Posterior cingulate gyrus (tissue), 11 donors: ENCODE results near the gene APLP1.
"Not testable (repeated sequence)": the region's sequence is repeated elsewhere in the genome, so short reads cannot be mapped to it uniquely, and the experiment has no call there.

ENCODE experiments used
- DNase-seq, 10 donors: peaks; one replicate each; pipeline versions ENCODE4 v3.0.0 to v3.0.0-alpha.2; 2020 to 2021; ENCODE audit warnings: mixed read lengths in 3 of 10
- intact Hi-C: fragments of 100-400 bp; cut with DNase I; formaldehyde crosslinking; loops from one replicate; pipeline ENCODE4 v1.15.1; 2023

Gene APLP1

DNA sequence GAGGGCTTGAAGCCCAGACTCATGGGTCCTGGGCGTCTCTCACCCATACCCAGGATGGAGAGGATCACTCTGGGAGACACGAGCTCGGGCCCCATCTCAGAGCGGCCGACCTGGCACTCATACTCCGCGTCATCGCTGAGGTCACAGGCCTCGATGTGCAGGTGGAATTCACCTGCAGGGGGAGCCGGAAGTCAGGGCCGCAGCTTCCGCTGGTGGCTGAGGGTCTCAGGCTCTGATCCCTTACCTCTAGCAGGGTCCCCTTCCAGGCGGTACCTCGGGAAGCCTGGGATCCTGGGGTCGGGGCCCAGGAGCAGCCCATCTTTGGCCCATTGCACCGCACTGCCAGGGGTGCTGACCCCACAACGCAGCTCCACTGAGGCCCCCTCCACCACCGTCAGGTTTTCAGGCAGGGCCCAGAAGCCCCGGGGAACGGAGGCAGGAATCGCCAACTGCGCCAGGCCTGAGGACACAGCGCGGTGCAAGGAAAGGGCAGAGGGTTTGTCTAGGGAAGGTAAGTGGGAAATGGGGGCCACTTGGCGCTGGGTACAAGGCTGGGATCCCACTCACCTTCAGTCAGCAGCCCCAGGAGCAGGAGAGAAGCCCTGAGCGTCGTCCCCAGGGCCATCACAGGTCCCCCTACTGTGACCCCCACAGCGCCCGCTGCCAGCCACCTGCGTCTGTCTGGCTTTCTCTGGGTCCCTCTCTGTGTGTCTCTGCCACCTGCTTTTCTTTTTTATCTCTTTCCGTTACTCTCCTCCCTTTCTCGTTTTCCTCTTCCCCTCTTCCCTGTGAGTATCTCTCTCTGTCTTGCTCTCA, 17.0 kb upstream of the APLP1 start:
- intact Hi-C loops, result no loop called here
- peak in 1 of 10 donors; percentile 60 for DNase-seq

DNA sequence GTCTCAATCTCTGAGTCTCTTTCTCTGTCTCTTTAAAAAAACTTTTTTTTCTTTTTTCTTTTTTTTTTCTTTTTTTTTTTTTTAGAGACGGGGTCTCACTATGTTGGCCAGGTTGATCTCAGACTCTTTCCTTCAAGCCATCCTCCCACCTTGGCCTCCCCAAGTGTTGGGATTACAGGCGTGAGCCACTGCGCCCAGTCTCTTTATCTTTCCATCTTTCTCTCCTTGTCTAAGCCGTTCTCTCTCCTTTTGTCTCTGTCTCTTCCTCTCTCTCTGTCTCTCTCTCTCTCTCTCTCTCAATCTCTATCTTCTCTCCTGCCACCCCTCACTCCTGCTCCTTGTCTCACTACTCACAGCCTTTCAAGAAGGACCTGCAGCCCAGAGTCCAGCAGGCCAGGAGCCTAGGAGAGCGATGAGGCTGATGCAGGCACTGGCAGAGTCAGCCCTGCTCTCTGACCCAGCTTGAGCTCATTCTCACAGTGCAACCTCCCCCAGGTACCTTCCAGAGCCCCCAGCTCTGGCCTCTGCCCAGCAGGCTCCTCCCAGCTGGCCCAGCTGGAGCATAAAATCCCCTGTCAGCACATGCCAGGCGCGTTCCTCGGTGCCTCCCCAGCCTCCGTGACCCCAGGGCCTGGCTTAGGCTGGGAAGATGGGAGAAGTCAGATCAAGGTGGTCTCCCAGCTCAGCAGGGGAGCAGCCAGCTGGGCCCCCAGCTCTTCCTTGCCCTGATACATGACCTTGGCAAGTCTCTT, 16.2 kb upstream of the APLP1 start, which contains the start of gene NPHS1:
NPHS1 (minus strand) TSS at position 476 of the 752 bp plus-strand sequence. CDS start 667 bp downstream, outside the sequence.
- intact Hi-C loops, result no loop called here
- DNase-seq, result no peak

DNA sequence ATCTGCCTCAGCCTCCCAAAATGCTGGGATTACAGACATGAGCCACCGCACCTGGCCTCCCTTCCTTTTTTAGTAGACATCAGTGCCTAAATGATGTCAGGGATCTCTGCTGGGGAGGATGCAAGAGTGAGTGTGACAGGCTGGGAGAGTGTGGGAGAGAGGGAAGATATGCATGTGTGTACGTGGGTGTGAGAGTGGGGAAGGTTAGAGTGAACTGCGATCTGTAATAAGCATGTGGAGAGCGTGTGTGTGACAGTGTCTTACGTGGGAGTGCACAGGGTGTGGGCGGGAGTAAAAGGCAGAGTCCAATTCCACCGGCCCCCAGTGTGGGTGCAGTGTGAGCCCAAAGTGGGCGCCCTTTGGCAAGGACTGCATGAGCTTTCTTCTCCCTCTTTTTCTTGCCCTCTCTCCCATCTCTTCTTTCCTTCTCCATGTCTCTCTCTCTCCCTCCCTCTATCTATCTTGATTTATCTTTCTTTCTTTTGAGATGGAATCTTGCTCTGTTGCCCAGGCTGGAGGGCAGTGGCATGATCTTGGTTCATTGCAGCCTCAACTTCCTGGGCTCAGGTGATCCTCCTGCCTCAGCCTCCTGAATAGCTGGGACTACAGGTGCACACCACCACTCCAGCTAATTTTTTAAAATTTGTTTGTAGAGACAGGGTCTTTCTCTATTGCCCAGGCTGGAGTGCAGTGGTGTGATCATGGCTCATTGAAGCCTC, 15.2 kb upstream of the APLP1 start:
- intact Hi-C loops, result no loop called here
- no peak for DNase-seq

DNA sequence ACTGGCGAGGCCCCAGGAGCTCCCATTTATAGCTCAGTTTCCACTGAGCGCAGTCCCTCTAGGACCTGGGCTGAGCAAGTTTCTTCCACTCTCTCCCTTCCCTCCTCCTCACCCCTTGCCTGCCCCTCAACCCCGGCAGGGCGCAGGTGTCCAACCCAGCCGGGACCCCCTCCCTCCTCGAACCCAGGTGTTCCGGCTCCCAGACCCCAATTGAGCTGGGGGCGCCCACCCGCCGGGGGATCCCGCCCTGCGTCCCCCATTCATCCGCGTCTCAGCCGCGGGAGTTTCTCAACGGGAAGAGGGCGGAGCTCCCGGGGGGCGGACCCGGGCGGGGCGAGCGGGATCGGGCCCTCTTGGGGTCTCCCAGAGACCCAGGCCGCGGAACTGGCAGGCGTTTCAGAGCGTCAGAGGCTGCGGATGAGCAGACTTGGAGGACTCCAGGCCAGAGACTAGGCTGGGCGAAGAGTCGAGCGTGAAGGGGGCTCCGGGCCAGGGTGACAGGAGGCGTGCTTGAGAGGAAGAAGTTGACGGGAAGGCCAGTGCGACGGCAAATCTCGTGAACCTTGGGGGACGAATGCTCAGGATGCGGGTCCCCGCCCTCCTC, 11.7 kb upstream of the APLP1 start, which contains the start of gene KIRREL2:
KIRREL2 (plus strand) TSS at position 366 of the 604 bp plus-strand sequence; CDS start at position 575, 209 bp downstream.
- peak in 1 of 10 donors; percentile 75 for DNase-seq
- intact Hi-C loops, result no loop called here

DNA sequence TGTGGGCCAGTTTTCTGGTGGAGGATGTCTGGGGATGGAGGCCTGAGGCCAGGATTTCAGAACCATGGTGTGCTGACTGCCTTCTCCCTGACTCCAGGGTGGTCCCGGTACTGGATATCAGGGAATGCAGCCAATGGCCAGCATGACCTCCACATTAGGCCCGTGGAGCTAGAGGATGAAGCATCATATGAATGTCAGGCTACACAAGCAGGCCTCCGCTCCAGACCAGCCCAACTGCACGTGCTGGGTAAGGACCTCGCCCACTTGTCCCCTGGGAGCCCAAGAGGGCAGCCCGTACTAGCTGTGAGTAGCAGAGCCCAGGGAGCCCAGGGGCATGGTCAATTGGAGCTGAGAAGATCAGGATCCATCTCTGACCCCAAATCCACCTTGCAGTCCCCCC, 10.1 kb upstream of the APLP1 start:
- peak in 1 of 10 donors; percentile 41 for DNase-seq
- intact Hi-C loops, result no loop called here

DNA sequence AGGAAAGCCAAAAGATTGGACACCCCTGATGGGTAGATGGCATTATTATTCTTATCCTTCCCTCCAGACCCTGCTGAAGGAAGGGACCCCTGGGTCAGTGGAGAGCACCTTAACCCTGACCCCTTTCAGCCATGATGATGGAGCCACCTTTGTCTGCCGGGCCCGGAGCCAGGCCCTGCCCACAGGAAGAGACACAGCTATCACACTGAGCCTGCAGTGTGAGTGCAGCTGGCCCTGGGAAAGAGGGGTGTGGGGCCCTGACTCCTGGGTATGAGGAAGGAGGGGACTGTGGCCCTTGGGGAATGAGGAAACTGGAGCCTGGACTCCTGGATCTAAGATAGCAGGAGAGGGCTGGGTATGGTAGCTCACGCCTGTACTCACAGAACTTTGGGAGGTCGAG, 9.0 kb upstream of the APLP1 start:
- intact Hi-C loops, result no loop called here

DNA sequence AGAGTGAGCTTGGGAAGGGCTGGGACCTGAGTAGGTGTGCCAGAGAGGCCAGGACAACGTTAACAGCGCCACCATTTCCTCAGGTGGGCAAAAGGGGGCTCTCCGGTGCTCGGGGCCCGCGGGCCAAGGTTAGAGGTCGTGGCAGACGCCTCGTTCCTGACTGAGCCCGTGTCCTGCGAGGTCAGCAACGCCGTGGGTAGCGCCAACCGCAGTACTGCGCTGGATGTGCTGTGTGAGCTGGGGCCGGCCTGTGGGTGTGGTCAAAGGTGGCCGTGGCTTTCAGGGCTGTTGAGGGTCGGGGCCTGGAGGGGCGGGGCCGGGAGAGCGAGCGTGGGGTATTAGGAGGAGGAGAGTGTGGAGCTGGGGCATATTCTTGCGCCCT, 7.9 kb upstream of the APLP1 start:
- DNase-seq, result peak in 1 of 10 donors; percentile 51
- intact Hi-C loops, result no loop called here

More for the DNA sequence above, 9.0 kb upstream of the APLP1 start:
- DNase-seq, result peak in 1 of 10 donors; percentile 39

DNA sequence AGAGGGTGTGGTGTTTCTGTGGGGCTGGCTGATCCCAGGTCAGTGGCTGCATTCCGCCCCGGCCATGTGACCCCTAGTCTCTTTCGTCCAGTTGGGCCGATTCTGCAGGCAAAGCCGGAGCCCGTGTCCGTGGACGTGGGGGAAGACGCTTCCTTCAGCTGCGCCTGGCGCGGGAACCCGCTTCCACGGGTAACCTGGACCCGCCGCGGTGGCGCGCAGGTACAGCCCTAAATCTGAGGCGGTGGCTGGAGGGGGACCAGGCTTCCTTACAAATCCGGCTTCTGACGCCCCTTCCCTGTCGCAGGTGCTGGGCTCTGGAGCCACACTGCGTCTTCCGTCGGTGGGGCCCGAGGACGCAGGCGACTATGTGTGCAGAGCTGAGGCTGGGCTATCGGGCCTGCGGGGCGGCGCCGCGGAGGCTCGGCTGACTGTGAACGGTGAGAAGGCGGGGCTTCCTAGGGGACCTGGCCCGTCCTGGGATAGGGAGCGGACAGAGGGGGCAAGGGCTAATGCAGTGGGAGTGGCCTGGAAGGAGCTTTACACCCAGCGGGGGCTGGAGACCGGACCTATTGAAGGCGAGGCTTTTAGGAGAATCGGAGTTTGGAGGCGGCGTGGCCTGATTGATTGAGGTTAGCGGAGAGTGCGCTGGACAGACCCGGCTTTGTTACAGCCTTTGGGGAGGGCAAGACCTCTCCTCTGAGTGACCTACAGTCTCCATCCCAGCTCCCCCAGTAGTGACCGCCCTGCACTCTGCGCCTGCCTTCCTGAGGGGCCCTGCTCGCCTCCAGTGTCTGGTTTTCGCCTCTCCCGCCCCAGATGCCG, 7.3 kb upstream of the APLP1 start:
- DNase-seq, result peak in 1 of 10 donors; percentile 52
- intact Hi-C loops, result no loop called here

DNA sequence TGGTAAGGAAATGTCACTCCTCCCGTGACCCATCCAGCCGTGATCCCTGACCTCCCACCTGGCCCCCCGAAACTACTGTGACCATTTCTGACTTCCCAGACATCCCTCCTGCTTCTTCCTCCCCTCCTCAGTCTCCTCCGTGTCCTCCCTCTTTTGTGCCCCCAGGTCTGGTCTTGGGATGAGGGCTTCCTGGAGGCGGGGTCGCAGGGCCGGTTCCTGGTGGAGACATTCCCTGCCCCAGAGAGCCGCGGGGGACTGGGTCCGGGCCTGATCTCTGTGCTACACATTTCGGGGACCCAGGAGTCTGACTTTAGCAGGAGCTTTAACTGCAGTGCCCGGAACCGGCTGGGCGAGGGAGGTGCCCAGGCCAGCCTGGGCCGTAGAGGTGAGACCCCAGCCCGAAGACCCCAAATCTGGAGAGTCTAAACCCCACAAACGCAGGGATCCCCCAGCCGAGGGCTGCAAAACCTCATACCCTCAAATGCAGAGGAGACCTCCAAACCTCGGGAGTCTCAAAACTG, 6.7 kb upstream of the APLP1 start:
- intact Hi-C loops, result no loop called here
- DNase-seq, result peak in 1 of 10 donors; percentile 66

DNA sequence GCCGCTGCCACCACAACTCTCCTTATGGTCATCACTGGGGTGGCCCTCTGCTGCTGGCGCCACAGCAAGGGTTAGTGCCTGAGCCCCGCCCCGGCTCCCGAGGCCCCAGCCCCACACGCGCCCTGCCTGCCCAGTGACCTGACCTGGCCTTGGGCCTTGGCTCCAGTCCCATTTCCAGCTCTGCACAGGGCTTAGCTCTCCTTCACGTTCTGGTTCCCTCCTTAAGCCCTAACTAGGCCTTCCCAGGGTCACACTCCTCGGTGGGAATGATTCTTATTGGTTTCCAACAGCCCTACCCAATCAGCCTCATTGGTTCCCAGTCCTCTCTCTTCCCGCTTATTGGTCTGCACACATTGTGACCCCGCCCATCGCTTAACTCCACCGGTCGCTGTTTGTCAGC, 5.8 kb upstream of the APLP1 start:
- DNase-seq, result no peak
- intact Hi-C loops, result no loop called here

DNA sequence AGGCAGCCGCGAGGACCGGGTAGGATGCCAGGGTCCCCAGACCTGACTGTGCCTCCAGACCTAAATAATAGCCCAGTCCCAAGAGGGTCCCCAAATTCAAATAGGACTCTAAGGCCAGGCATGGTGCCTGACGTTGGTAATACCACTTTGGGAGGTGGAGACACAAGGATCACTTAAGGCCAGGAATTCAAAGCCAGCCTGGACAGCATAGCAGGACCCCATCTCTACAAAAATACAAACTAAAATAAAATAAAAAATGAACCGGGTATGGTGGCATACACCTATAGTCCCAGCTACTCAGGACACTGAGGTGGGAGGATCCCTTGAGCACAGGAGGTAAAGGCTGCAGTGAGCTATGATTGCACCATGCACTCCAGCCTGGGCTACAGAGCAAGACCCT, 5.4 kb upstream of the APLP1 start:
- DNase-seq, result no peak
- intact Hi-C loops, result no loop called here

DNA sequence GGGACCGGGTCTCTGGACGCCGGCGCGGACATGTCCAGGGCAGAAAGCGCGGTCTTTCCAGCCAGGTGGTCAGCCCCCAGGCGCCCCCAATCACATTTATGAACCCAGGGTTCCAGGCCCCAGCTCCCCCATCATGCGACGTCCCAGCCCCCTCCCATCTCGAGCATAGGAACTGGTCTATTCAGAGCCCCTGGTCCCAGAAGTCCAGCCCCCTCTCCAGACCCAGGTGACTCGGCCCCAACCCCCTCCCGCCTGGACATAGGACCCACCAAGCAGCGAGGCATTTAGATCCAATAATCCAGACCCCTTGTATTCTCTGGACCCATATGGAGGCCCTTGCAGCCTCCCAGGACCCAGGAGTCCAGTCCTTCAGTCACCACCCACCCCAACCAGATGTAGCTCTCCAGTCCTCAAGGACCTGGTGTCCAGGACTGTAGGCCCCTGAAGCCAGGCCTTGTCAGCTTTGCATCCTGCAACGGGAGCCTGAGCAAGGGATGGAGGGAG, 501 bp downstream of the APLP1 start:
- intact Hi-C loops, result loop anchor here (2.0 kb wide), 1 partner anchor 92 kb away; no protein-coding TSS in a partner anchor
- DNase-seq, result no peak

DNA sequence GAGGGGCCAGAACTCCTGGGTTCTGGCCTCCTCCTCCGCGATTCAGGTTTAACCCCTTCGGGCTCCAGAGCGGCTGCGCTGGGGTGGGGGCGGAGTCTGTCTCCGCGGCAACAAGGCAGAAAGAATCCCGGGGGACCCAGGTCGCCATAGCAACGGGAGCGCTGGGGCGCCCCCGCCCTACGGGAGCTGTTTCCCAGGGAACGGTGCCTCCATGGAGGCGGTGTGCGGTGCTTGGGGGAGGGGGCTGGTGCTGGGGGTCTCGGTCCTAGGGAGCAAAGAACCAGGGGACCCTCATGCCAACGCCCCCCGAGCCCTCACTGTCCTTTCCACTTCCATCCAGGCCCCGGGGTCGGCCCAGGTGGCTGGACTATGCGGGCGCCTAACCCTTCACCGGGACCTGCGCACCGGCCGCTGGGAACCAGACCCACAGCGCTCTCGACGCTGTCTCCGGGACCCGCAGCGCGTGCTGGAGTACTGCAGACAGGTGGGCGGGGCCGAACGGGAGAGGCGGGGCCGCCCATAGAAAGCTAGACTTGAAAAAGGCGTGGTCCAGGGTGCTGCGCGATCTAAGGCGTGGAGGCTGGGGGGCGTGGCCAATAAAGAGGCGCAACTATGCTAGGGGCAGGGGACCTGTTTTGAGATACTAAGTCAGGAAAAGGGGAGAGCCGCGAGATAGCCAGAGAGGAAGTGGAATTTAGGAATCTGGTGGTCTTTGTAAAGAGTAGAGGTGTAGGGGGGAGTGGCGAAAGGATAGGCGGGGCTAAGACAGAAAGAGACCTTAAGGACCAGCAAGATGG, 1.2 kb downstream of the APLP1 start:
- intact Hi-C loops, result loop anchor here (2.0 kb wide), 1 partner anchor 93 kb away; no protein-coding TSS in a partner anchor
- DNase-seq, result peak; percentile 74 to 99 (median 88)

DNA sequence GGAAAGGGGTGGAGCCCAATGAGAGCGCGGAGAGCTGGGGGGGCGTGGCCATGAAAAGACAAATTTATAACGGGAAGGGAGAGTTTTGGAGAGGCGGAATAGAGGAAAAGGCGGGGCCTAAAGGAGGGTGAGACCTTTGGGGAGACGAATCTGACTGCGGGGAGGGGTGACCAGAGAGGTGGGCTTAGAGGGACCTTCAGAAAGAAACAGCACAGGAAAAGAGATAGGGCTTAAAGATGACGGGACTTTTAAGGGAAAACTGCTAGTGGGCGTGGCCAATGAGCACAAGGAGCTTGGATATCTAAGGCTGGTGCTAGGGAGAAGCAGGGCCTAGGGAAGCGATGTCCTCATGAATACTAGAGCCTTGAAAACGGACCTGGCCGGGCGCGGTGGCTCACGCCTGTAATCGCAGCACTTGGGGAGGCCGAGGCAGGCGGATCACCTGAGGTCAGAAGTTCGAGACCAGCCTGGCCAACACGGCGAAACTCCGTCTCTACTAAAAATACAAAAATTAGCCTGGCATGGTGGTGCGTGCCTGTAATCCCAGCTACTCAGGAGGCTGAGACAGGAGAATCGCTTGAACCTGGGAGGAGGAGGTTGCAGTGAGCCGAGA, 1.9 kb downstream of the APLP1 start:
- DNase-seq, result peak in 3 of 10 donors; percentile 28 to 58 (median 38)
- intact Hi-C loops, result not testable (repeated sequence)

DNA sequence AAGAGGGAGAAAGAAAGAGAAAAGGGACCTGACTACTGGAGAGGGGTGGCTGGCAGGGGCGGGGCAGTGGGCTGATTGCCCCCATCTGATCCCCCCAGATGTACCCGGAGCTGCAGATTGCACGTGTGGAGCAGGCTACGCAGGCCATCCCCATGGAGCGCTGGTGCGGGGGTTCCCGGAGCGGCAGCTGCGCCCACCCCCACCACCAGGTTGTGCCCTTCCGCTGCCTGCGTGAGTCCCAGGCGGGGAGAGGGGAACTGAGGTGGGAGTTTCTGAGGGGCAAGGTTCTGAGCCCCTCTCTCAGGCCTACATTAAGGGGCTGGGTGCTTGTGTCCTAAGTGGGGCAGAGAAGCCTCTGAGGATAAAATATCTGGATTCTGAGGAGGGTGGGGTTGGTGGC, 2.4 kb downstream of the APLP1 start:
- intact Hi-C loops, result no loop called here
- peak in 1 of 10 donors; percentile 76 for DNase-seq

DNA sequence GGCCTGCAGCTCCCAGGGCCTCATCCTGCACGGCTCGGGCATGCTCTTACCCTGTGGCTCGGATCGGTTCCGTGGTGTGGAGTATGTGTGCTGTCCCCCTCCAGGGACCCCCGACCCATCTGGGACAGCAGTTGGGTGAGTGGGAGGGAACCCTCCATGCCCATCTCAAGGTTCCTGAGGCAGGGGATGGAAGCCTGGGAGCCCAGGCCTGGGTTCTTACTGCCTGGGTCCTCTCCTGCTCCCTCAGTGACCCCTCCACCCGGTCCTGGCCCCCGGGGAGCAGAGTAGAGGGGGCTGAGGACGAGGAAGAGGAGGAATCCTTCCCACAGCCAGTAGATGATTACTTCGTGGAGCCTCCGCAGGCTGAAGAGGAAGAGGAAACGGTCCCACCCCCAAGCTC, 3.2 kb downstream of the APLP1 start:
- intact Hi-C loops, result no loop called here
- peak in 1 of 10 donors; percentile 69 for DNase-seq

DNA sequence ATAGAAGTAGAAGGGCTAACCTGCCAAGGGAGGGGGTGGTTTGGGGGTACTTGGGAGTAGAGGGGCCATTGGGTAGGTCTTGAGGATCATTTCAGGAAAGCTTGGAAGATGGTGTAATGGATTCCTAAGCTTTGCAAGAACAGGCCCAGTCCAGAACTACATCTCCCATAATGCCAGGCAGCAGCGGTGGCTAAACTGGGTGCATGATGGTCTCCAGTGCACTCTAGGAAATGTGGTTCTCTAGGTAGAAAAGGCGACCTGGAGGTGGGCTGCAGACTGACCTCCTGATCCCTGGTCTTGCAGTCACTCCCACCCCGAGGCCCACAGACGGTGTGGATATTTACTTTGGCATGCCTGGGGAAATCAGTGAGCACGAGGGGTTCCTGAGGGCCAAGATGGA, 3.8 kb downstream of the APLP1 start:
- intact Hi-C loops, result no loop called here
- DNase-seq, result peak in 1 of 10 donors; percentile 53
